Activated CD4-positive, alpha-beta T cell treated with anti-CD3 and anti-CD28 coated beads, Interleukin-2, amount 50 U/mL, for 4 hours (primary cell): ENCODE measurements around the gene CATSPERD.
A peak's percentile ranks its signal among the peaks of the same experiment; 100 is the strongest.
"Not testable (repeated sequence)": the region's sequence is repeated elsewhere in the genome, so short reads cannot be mapped to it uniquely, and the experiment has no call there.

Experiments used
- DNase-seq, 2 experiments: peaks; one replicate each; pipeline ENCODE4 v3.0.0-alpha.2; 2020

Gene CATSPERD

DNA sequence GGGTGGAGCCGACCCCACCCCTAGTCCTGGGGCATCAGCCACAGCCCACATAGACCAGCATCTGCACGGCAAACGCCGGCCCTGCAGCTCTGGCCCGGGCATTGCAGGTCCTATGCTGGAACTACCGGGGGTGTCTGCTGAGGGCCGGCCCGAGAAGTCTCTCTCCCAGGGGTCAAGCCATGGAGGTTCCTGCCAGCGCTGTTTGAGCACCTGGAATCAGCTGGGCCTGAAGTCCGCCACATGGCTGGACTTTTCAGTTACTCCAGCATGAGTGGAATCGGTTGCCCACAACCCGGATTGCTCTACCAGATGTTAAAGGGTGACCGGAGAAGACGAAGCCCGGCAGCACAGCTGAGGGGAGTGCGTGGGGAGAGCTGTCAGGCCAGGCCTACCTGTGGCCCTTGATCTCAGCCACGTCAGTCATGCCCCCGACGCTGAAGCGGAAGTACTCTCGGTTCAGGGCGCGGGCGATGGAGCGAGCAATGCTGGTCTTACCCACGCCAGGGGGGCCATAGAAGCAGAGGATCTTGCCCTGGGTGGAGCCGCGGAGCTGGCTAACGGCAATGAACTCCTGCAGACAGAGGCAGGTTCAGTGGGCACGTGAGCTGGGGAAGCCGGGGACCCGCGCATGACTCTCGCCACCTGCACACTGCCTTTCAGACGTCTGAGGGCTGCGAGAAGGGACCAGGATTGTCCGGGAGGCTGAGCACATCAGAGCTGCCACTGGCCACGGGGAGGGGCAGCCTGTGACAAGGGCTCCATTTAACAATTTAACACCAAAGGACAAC lies 21.6 kb upstream of the CATSPERD start:
- no peak for DNase-seq

DNA sequence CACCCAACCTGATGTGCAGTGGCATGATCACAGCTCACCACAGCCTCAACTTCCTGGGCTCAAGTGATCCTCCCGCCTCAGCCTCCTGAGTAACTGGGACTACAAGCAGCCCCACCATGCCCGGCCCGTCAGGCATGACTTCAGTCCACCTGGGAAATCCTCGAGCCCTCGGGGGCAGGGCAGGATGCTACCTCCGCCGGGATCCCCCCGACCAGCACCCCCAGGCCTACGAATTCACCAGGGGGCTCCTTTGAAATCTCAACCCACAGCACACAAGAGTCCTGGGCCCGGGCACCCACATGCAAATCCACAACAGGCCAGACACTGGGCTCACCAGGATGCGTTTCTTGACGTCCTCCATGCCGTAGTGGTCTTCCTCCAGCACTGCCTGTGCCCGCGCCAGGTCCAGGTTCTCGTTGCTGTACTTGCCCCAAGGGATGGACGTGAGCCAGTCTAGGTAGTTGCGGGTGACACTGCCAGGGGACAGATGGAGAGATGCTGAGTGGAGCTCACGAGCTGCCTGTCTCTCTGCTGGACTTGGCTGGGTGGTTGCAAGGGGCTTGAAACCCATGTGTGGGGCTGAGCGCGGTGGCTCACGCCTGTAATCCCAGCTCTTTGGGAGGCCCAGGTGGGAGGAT lies 19.9 kb upstream of the CATSPERD start:
- DNase-seq, result no peak

DNA sequence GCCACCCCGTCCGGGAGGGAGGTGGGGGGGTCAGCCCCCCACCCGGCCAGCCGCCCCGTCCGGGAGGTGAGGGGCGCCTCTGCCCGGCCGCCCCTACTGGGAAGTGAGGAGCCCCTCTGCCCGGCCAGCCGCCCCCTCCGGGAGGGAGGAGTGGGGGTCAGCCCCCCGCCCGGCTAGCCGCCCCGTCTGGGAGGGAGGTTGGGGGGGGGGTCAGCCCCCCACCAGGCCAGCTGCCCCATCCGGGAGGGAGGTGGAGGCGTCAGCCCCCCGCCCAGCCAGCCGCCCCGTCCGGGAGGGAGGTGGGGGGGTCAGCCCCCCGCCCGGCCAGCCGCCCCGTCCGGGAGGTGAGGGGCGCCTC lies 18.4 kb upstream of the CATSPERD start:
- not testable (repeated sequence) for DNase-seq

DNA sequence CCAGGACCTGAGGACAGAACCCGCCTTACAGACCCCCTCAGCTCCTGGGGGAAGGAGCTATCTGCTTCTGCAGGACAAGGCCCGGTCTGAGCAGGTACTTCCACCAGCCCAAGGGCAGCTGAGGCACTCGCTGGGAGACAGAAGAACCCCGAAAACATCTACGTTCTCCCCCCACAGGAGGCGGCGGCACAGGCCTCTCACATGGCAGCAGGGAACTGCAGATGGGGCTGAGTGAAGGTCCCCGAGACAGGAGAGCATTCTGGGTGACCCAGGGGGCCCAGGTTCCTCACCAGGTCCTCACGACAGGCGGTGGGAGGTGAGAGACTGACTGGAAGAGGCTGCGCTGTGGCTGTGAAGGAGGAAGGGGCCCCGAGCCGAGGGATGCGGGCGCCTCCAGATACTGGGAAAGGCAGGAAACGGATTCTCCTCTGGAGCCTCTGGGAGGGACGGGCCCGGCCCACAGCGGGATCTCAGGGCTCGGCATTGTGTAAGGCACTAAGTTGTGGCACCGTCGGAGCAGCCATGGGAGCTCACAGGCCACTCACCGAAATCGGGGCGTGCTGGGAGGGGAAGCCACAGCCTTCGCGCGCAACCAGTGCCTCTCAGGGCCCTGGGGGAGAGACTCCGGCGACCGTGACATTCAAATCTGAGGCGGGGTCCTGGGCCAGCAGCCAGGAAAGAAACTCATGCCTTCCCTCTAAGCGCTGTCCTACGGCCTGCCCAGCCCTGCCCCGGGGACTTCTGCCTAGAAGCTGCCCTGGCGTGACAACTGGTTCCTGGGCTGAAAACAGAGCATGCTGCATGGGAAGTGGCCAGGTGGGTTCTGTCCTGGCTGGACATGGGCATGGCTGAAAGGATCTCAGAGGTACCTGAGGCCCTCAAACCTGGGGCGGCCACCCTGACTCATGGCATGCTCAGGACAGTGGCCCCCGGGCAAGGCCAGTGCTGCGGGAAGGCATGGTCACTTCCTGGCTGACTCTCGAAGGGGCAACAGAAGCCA lies 16.3 kb upstream of the CATSPERD start:
- no peak for DNase-seq

DNA sequence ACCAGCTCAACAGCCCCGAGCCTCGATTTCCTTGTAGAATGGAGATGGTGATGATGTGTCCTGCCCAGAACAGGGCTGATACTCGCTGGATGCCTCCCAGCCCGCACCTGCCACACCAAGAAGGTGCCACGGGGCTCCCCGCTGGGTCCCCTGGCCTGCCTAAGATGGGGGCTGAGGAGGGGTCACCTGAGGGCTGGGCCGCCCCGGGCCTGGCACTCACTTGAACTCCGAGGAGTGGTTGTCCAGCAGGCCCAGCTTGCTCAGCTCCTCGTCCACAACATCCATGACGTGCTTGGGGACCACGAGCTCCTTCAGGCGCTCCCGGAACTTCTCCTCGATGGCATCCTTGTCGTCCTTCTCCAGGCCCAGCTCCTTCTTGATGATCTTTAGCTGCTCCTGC lies 14.9 kb upstream of the CATSPERD start:
- no peak for DNase-seq

DNA sequence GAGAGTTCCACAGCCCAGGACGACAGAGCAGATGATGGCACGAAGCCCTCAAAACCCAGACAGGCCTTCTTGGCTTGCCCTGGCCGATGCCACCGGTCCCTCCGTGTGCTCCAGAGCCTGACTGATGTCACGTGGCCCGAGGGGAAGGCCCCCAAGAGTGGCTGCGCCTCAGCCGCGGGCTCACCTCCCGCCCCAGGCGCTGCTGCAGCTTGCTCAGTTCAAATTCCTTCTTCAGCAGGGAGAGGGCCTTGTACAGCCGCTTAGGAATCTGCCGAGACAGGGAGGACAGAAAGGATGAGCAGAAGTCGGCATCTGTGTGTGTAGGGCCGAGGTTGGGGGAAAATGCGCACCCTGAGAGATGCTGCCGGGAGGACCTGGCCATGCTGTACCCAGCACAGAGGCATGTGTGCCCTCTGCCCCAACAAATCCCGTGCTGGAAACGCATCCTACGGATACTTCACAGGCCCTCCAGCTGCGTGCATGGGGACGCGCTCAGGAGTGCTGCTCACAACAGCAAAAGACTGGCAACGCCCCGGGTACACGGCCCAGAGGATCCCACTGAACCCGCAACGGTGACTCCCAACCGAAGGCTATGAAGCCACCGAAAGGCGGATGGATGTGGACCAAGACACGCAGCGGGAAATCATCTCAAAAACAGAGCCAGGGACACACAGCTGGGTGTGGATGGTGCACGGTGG lies 13.4 kb upstream of the CATSPERD start:
- DNase-seq, result no peak

DNA sequence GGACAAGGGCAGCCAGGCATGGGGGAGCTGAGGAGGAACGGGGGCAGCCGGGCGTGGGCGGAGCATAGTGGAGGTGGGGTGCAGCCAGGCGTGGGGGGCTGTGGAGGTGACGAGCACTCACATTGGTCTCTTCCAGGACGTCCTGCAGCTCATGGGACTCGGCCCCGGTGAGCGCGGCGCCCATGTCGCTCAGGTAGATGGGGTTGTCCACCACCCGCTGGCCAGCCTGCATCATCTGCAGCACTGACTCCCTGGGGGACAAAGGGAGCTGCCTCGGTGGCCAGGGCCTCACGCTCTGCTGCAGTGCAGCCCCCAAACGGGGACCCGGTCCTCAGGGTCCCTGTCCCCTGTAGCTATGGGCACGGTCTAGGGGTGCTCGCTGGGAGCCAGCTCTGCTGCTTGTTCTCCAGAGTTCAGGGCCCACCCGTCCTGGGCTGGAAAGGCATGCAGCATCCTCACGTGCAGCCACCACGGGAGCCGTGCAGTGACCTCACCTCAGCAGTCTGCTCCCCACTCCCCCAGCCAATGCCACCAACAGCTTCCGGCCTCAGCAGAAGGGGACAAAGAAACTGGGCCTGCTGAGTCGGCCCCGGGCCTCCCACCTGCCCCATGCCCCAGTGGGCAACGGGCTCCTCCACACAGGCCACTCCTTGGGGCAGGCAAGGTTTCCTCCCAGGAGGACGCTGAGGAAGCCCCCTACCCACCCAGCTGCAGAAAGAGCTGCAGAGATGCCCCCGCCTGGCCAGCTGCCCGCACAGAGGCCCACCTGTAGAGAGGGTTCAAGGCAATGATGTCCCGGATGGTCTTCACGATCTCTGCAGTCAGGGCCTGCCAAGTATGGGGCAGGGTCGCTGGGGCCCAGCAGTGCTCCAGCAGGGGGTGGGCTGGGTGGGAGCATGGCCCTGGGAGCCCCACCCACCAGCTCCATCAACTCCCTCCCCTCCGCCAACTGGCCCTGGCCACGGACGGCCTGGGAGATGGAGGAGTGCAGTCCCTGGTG lies 12.6 kb upstream of the CATSPERD start:
- no peak for DNase-seq

DNA sequence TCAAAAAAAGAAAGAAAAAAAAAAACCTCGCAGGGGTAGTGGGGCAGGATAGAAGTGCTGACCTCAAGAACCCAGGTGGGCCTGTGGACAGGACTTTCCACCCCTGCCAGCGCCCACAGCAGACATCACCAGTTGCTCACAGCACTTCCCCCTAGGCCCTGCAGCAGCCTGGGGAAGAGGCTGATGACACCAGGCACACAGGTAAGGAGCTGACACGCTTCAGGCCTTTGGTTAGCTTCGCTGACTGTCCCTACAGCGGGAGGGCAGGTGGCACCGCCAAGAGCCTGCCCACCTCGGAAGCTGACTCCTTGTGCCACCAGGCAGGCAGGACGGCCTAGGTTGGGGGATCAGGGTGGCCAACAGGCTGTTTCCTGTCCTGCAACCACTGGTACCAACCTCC lies 9.4 kb upstream of the CATSPERD start:
- no peak for DNase-seq

DNA sequence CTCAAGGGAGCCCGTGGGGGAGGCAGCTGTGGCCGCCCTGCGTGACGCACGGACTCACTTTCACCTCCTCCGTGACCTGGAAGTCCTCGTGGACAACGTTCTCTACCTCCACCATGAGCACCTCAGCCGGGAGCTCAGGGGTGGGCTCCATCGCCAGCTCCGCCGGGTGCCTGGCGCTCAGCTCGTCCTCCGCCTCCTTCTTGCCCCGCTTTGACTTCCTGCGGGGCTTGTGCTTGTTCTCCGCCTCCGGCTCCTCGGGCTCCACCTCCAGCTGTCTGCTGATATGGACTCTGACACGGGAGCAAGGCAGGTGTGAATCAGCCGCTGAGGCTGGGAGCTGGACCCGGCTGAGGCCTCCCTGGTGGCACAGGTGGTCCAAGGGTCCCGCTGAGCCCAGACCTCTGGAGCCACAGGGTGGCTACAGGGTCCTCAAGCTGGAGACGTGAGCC lies 8.7 kb upstream of the CATSPERD start:
- no peak for DNase-seq

DNA sequence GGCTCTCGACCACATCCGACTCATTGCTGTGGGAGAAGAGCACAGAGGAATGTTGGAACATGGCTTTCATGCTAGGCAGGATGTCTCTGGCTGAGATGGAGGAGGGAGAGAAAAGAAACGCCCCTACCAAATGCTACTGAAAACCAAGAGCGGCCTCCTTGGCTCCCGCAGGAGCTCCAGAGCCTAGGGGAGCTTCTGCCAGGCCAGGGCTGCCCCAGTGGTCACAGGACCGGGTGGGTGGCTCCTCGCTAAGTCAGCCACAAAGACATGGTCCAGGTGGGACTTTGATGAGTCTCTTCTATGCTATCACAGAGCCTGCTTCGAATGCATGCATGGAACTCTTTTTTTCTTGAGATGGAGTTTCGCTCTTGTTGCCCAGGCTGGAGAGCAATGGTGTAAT lies 7.2 kb upstream of the CATSPERD start:
- DNase-seq, result no peak

DNA sequence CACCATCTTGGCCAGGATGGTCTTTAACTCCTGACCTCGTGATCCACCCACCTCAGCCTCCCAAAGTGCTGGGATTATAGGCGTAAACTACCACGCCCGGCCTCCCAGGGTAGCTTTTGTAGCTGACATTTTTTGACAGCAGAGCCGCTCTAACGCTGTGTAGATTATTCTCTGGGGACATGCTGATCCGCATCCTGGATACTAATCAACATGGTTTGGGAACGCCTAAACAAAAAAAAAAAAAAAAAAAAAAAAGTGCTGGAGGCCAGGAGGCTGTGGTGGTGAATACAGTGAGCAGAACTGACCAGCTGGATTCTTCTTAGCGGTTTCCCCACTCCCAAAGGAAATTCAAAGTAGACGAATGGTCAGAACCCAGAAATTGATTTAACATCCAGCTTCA lies 5.6 kb upstream of the CATSPERD start:
- no peak for DNase-seq

DNA sequence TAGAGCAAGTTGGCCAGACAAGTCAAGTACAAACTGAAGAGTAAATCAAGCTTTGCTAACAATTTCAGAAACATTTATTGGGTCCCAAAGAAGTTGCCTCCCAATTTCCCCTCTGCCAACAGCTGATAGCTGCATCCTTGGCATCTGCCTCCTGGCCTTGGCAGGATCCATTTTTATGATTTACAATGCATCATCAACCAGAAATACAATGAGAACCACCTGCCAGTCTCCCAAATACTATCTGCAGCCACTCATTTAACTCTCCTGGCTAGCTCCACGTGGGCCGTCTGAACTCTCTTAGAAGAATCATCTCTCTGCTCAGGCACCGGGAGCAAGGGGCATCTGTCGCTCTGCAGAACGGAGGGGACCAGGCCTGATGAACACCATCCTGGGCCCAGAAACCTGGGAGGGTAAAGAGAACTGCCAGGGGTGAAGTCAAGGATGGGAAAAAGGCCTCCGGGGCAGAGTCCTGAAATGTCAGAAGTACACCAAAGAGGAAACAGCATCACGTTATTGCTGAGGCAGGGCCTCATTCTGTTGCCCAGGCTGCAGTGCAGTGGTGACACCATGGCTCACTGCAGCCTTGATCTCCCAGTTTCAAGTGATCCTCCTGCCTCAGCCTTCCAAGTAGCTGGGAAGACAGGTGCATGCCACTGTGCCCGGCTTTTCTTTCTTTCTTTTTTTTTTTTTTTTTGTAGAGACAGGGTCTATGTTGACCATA lies 3.1 kb upstream of the CATSPERD start:
- DNase-seq, result no peak

DNA sequence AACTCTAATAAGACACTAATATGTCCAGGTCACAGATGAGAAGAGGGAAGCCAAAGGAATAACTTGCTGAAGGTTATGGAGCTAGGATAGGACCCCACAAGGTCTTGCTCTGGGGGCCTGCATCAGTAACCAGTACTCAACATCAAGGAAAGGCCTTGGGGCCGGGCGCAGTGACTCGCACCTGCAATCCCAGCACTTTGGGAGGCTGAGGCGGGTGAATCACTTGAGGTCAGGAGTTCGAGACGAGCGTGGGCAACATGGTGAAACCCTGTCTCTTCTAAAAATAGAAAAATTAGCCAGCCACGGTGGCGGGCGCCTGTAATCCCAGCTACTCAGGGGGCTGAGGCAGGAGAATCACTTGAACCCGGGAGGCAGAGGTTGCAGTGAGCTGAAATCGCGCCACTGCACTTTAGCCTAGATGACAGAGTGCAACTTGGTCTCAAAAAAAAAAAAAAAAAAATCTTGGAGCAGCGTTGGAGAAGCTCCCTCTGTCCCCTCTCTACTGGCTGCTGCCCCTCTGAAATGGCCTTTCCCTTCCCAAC lies 2.3 kb upstream of the CATSPERD start:
- DNase-seq, result peak; percentile 45 to 54

DNA sequence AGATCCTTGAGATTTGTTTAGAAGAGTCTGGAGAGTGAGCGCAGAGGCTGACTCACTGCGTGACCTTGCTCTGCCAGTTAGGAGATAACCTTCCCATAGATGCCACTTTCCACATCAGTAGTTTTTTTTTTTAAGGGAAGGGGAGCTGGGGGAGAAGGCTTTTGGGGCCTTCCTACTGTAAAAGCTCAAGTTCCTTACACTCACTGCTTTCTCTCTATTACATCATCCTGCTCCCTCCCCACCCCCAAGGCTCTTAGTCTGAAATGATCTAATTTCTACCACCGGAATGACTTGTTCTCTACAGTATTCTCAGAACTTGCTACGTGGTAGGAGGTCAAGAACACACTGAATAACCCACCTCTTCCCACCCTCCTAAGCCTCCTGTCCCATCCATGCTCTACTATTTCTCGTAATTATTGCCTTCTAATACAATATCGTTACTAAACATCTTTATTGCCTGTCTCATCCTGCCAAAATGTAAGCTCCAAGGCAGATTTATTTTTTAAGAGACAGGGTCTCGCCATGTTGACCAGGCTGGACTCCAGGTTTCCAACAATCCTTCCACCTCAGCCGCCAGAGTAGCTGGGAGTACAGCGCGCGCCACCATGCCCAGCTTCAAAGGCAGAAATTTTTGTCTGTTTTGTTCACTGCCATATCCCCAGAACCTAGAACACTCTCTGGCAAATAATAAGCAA lies 1.7 kb upstream of the CATSPERD start:
- peak; percentile 41 to 49 for DNase-seq

DNA sequence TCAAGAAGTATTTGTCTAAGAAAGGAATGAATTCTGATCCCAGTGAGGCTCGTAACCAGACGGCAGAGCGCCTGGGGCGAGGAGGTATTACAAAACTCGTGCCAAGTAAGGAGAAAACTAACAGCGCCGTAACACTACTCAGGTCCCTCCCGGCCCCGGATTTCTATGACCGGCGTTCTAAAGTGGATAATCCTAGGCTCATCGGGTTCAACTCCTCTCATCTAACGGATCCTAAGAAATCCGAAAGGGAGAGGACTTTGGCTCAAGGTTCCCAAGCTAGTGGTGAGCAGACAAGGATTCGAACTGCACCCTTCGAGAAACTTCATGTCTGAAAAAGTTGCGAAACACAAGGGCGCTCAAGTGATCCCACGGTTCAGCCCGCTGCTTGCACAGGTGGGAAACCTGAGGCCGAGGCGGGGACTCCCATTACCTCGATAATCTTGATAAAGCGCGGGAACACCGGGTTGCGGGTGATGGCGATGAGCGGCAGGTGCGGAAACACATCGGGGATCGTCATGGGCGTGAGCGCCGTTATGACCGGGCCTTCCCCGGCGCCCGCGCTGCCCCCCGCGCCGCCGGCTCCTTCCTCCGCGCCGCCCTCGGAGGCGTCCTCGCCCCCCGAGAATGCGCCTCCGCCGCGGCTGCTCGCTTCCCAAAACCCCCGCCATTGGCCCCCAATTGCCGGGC lies 1.0 kb upstream of the CATSPERD start:
- no peak for DNase-seq

DNA sequence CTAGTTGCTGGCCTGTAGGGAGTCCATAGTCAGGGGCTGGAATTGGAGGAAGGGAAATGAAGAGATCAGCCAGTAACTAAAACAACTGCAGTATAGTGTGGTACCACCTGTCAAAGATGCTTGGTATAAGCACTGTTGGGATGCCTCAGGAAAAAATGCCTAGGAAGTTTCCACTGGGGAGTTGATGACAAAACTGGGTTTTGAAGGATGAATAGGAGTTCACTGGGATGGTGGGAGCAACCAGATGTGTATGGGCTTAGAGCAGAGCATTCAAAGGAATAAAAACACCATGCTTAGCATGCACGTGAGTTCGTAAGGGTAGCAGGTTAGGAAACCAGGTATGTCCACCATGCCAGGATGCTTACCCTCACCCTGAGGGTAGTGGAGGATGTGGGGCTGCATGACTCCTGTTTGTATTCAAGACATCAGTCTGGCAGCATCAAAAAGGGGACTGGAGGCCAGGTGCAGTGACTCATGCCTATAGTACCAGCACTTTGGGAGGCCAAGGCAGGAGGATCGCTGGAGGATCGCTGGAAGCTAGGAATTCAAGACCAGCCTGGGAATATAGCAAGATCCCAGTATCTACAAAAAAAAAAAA lies 7.1 kb downstream of the CATSPERD start:
- no peak for DNase-seq

DNA sequence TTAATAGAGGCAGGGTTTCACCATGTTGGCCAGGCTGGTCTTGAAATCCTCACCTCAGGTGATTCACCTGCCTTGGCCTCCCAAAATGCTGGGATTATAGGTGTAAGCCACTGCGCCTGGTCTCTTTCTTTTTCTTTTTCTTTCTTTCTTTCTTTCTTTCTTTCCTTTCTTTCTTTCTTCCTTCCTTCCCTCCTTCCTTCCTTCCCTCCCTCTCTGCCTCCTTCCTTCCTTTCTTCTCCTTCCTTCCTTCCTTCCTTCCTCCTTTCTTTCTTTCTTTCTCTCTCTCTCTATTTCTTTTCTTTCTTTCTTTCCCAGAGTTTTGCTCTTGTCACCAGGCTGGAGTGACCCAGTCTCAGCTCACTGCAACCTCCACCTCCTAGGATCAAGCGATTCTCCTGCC lies 12.7 kb downstream of the CATSPERD start:
- DNase-seq, result not testable (repeated sequence)

DNA sequence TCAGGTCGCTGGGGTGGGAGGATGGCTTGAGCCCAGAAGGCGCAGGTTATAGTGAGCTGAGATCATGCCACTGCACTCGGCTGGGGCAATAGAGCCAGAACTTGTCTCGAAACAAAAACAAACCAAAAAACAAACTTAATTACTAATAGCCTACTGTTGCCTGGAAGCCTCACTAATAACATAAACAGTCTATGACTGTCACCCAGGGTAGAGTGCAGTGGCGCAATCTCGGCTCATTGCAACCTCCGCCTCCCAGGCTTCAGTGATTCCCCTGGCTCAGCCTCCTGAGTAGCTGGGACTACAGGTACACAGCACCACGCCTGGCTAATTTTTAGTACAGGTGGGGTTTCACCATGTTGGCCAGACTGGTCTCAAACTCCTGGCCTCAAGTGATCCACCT lies 18.0 kb downstream of the CATSPERD start:
- DNase-seq, result no peak

DNA sequence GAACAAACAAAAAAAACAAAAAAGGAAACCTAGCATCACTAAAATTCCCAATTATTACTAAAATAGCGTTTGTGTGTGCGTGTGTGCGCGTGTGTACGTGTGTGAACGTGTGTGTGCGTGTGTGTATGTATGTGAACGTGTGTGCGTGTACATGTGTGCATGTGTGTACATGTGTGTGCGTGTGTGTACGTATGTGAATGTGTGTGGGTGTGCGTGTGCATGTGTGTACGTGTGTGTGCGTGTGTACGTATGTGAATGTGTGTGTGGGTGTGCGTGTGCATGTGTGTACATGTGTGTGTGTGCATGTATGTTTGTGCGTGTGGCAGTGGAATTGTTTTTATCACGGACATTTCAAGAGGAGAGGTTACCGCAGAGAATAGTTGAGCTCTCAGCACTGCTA lies 21.6 kb downstream of the CATSPERD start:
- DNase-seq, result no peak
